Camera-type eye (tissue), 1 donor: Measurements from ENCODE around the gene CHD9NB. TPM values are rescaled to one million over a fixed set of nuclear protein-coding genes. Genes with fewer than 3 reads are reported as not detected.

Experiments
- total RNA-seq: library from RNA; depleted of rRNA; stranded (reverse); fragments of >200 nt; gene quantifications from one replicate; pipeline ENCODE4 v1.2.3, GENCODE V29; 2014

The CHD9NB gene
- 0.93 TPM for total RNA-seq

DNA sequence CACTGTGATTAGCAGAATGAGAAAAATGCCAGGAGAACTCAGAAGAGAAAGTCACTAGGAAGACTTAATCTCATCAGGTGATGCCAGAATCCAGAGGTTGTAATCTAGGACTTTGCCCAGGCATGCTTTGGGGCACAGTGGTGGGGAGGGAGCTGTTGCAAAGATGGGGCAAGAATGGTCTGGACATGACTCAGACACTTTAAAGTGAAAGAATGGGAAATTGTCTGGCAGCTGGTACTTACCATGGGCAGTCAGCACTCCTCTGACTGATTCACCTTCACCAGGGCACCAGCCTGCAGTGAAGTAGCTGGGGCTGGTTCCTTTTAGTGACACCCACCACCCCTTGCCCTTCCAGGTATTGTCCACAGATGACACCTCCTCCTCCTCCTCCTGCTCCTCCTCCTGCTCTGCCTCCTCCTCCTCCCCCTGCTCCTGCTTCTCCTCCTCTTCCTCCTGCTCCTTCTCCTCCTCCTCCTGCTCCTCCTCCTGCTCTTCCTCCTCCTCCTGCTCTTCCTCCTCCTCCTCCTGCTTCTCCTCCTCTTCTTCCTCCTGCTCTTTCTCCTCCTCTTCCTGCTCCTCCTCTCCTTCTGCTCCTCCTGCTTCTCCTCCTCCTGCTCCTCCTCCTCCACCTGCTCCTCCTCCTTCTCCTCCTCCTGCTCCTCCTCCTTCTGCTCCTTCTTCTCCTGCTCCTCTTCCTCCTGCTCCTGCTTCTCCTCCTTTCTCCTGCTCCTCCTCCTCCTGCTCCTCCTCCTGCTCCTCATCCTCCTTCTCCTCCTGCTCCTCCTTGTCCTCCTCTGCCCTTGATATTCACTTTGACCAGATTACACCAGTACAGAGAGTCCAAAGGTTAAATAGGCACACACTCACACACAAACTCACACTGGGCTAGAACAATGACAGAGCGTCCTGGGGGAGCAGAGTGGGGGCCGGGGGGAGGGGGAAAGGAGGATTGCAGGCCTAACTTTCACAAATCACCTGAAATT lies at the start of gene CHD9NB:
TSS of gene CHD9NB (minus strand) at position 379 of the 983 bp plus-strand sequence. CDS start 8,739 bp downstream, outside the sequence.

DNA sequence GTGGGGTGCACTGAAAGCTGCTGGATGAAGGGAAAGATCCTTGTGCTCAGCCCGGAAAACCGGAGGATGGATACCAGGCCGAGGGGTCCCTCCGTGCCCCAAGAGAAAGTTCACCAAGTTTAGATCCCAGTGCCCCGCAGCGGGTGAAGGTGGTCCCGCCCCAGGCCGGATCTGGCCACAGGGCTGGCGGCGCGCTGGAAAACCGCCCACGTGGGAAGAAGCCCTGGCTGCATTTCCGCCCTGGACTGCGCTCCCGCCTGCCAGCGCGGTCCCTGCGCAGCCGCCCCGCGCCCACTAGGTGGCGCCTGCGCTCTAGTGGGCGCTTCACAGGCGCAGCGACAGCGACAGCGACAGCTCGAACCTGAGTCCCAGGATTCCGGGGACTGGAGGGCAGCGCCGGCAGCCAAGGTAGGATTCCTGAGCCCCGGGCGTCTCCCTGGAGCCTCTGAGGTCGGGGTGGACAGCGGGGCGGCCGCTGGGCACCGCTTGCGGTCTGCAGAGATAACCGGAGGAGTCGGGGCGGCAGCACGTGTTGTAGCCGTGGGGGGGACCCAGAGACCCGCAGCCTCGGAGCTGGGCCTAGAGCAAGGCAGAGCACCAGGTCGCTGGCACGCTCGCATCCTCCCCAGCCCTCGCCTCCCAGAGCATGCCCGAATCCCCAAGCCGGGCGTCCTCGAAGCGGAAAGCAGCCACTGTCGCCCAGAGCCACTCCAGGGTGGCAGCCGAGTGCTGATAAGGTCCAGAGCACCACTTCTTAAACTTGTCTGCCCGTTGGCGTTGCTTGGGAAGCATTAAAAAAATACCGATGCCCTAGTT lies 2.2 kb upstream of the CHD9NB start, which contains the start of gene CHD9:
TSS of gene CHD9 (plus strand) at position 322 of the 816 bp plus-strand sequence. CDS start 101,099 bp downstream, outside the sequence.

Other genes starting within 250 kb of the CHD9NB start
- 259 TPM for gene CHD9, start 2.1 kb upstream of the CHD9NB start, total RNA-seq